H1 (cell line): ENCODE measurements around the gene ANKRD30A. TPM values are rescaled to one million over a fixed set of nuclear protein-coding genes. Genes with fewer than 3 reads are reported as not detected.

Experiments
- CTCF ChIA-PET: fragments of 300-600 bp; sonication (Branson Sonifier 250); formaldehyde crosslinking; loops from one replicate; lab custom pipeline; 2021; ENCODE audit not compliant: partially characterized antibody; lab: Charles Lee
- POLR2A ChIA-PET: fragments of 300-600 bp; sonication (Branson Sonifier 250); formaldehyde crosslinking; loops from one replicate; lab custom pipeline; 2021; ENCODE audit warnings: inconsistent platforms; ENCODE audit not compliant: partially characterized antibody; lab: Charles Lee
- DNase-seq, 2 experiments: peaks; one replicate each; pipeline versions ENCODE4 v3.0.0 to v3.0.0-alpha.2; 2010 to 2022; ENCODE audit warnings: low spot score in 2 of 2, low read depth in 1 of 2, mixed read lengths in 1 of 2
- FAIRE-seq: peaks from 2 replicates; lab custom pipeline; 2011; peaks lifted over from hg19 to GRCh38; lab: Jason Lieb, UNC
- H2AFZ ChIP-seq: 2 replicates; pipeline ENCODE4 v1.8.1; 2012; ENCODE audit warnings: low read length, inconsistent platforms
- H2AK5ac ChIP-seq: 2 replicates; pipeline ENCODE4 v1.6.1; 2013; ENCODE audit warnings: low read depth, low read length
- H2BK120ac ChIP-seq: replicated peaks from 2 replicates; pipeline ENCODE3; 2013; ENCODE audit warnings: low read depth, low read length, inconsistent platforms
- H2BK12ac ChIP-seq: 2 replicates; pipeline ENCODE4 v1.6.1; 2013; ENCODE audit warnings: low read depth, low read length
- H2BK15ac ChIP-seq: 2 replicates; pipeline ENCODE4 v1.6.1; 2013; ENCODE audit warnings: low read length
- H2BK20ac ChIP-seq: 2 replicates; pipeline ENCODE4 v1.6.1; 2013; ENCODE audit warnings: low read length
- H2BK5ac ChIP-seq: 2 replicates; pipeline ENCODE4 v1.6.1; 2013; ENCODE audit warnings: low read depth, low read length
- H3K14ac ChIP-seq: 2 replicates; pipeline ENCODE4 v1.6.1; 2013; ENCODE audit warnings: inconsistent platforms; ENCODE audit not compliant: insufficient read length
- H3K18ac ChIP-seq: 2 replicates; pipeline ENCODE4 v1.6.1; 2013; ENCODE audit warnings: low read length; ENCODE audit errors: extremely low read depth
- H3K23ac ChIP-seq: 2 replicates; pipeline ENCODE4 v1.6.1; 2013; ENCODE audit warnings: inconsistent platforms; ENCODE audit not compliant: insufficient read length
- H3K23me2 ChIP-seq: 2 replicates; pipeline ENCODE4 v1.6.1; 2013; ENCODE audit warnings: low read depth, low read length
- H3K27ac ChIP-seq: 2 replicates; pipeline ENCODE4 v1.6.1; 2011; ENCODE audit warnings: low read depth, low read length, inconsistent platforms
- H3K27me3 ChIP-seq, 4 experiments: replicated peaks in 1 of 4; 1 replicate in 1 of 4; 2 replicates in 3 of 4; pipeline versions ENCODE4 v1.6.1 to v1.8.1; 2011 to 2013; ENCODE audit warnings: low read length in 3 of 4, mild to moderate bottlenecking in 3 of 4, inconsistent platforms in 2 of 4, mixed read lengths in 2 of 4, moderate library complexity in 1 of 4; ENCODE audit not compliant: control insufficient read depth in 3 of 4, insufficient read depth in 3 of 4; ENCODE audit errors: extremely low read depth in 1 of 4
- H3K36me3 ChIP-seq, 4 experiments: 2 replicates each; pipeline versions ENCODE4 v1.6.1 to v1.8.1; 2011 to 2013; ENCODE audit warnings: mild to moderate bottlenecking in 4 of 4, low read length in 3 of 4, moderate library complexity in 2 of 4, control low read depth in 1 of 4, inconsistent platforms in 1 of 4; ENCODE audit not compliant: insufficient read depth in 4 of 4, control insufficient read depth in 2 of 4
- H3K4ac ChIP-seq: replicated peaks from 2 replicates; pipeline ENCODE3; 2013; ENCODE audit warnings: low read length, low read depth, mixed read lengths, inconsistent platforms; ENCODE audit not compliant: insufficient read length
- H3K4me1 ChIP-seq, 4 experiments: replicated peaks in 1 of 4; 1 replicate in 1 of 4; 2 replicates in 3 of 4; pipeline versions ENCODE4 v1.6.1 to v1.8.1; 2011 to 2013; ENCODE audit warnings: low read length in 3 of 4, inconsistent platforms in 2 of 4, mixed read lengths in 1 of 4; ENCODE audit not compliant: insufficient read depth in 4 of 4, control insufficient read depth in 3 of 4
- H3K4me2 ChIP-seq, 2 experiments: 2 replicates each; pipeline versions ENCODE4 v1.6.1 to v1.8.1; 2011 to 2013; ENCODE audit warnings: low read depth in 2 of 2, low read length in 2 of 2, control low read depth in 1 of 2, inconsistent platforms in 1 of 2, mild to moderate bottlenecking in 1 of 2; ENCODE audit not compliant: insufficient read depth in 1 of 2
- H3K4me3 ChIP-seq, 4 experiments: fragments of 200-600, 300-600 bp in 1 of 4; sonication (generic), shearing (Covaris generic), sonication (Bioruptor Twin) in 1 of 4; 2 replicates each; pipeline versions ENCODE4 v1.5.1 to v1.8.1; 2011 to 2016; ENCODE audit warnings: low read length in 4 of 4, low read depth in 3 of 4, control low read depth in 2 of 4, inconsistent platforms in 2 of 4, mild to moderate bottlenecking in 2 of 4, mixed read lengths in 1 of 4, moderate library complexity in 1 of 4; ENCODE audit not compliant: insufficient read depth in 2 of 4; ENCODE audit errors: extremely low read depth in 1 of 4
- H3K56ac ChIP-seq: replicated peaks from 2 replicates; pipeline ENCODE3; 2013; ENCODE audit warnings: low read depth, mild to moderate bottlenecking, mixed read lengths, low read length, inconsistent platforms; ENCODE audit not compliant: insufficient read length
- H3K79me1 ChIP-seq: 2 replicates; pipeline ENCODE4 v1.6.1; 2013; ENCODE audit warnings: low read depth, low read length, control low read depth
- H3K79me2 ChIP-seq, 2 experiments: 2 replicates each; pipeline versions ENCODE4 v1.6.1 to v1.8.1; 2012 to 2013; ENCODE audit warnings: low read length in 2 of 2, mild to moderate bottlenecking in 2 of 2, inconsistent platforms in 1 of 2; ENCODE audit not compliant: insufficient read depth in 2 of 2, control insufficient read depth in 1 of 2
- H3K9ac ChIP-seq, 4 experiments: replicated peaks in 1 of 4; 1 replicate in 1 of 4; 2 replicates in 3 of 4; pipeline versions ENCODE4 v1.6.1 to v1.8.1; 2011 to 2013; ENCODE audit warnings: low read depth in 3 of 4, low read length in 3 of 4, control low read depth in 2 of 4, mild to moderate bottlenecking in 2 of 4, moderate library complexity in 2 of 4, inconsistent platforms in 1 of 4; ENCODE audit errors: extremely low read depth in 1 of 4
- H3K9me3 ChIP-seq, 2 experiments: 2 replicates each; pipeline versions ENCODE4 v1.6.1 to v1.8.1; 2012 to 2013; ENCODE audit warnings: mild to moderate bottlenecking in 2 of 2, moderate library complexity in 2 of 2, control low read depth in 1 of 2, inconsistent platforms in 1 of 2, low read depth in 1 of 2, low read length in 1 of 2, mixed read lengths in 1 of 2; ENCODE audit not compliant: insufficient read depth in 2 of 2
- H4K20me1 ChIP-seq, 2 experiments: replicated peaks in 1 of 2; 2 replicates each; pipeline versions ENCODE3 to v1.8.1; 2011 to 2013; ENCODE audit warnings: inconsistent platforms in 2 of 2, low read length in 2 of 2, mild to moderate bottlenecking in 1 of 2; ENCODE audit not compliant: insufficient read depth in 2 of 2, control insufficient read depth in 1 of 2
- H4K5ac ChIP-seq: 2 replicates; pipeline ENCODE4 v1.6.1; 2013; ENCODE audit warnings: low read length, low read depth, mixed read lengths, inconsistent platforms; ENCODE audit not compliant: insufficient read length
- H4K8ac ChIP-seq: 2 replicates; pipeline ENCODE4 v1.8.0; 2013; ENCODE audit warnings: mild to moderate bottlenecking, moderate library complexity, low read length, inconsistent platforms; ENCODE audit not compliant: insufficient read depth; ENCODE audit errors: extremely low read depth
- H4K91ac ChIP-seq: replicated peaks from 2 replicates; pipeline ENCODE3; 2013; ENCODE audit warnings: low read length, mixed read lengths, inconsistent platforms; ENCODE audit not compliant: insufficient read length
- CTBP2 ChIP-seq: IDR thresholded peaks from 2 replicates; pipeline ENCODE4 v1.7.0; 2011; ENCODE audit warnings: borderline replicate concordance, mild to moderate bottlenecking, moderate library complexity, mixed read lengths, low read length; ENCODE audit not compliant: insufficient read depth, insufficient read length
- POLR2A ChIP-seq, 2 experiments: IDR thresholded peaks; 1 replicate in 1 of 2; 2 replicates in 1 of 2; pipeline ENCODE4 v1.6.1; 2011; ENCODE audit warnings: low read depth in 2 of 2, low read length in 2 of 2, mild to moderate bottlenecking in 2 of 2; ENCODE audit errors: control extremely low read depth in 1 of 2
- RAD21 ChIP-seq, 2 experiments: IDR thresholded peaks in 1 of 2; conservative IDR thresholded peaks in 1 of 2; 2 replicates each; pipeline ENCODE4 v1.6.1; 2011; ENCODE audit warnings: low read depth in 2 of 2, low read length in 2 of 2, improper control_type of control experiment in 1 of 2, inconsistent platforms in 1 of 2, mild to moderate bottlenecking in 1 of 2, moderate library complexity in 1 of 2
- TAF1 ChIP-seq: IDR thresholded peaks from 2 replicates; pipeline ENCODE4 v1.6.1; 2011; ENCODE audit warnings: mild to moderate bottlenecking, low read depth, low read length
- WGBS, 2 experiments: shearing (Covaris generic) in 1 of 2; methylation state at CpG; one replicate each; pipeline versions ENCODE4 v1.1.6 to v1.1.7; 2013 to 2015; ENCODE audit warnings: low lambda C conversion rate in 2 of 2, mixed read lengths in 2 of 2, inconsistent platforms in 1 of 2, low coverage in 1 of 2, missing lambda C conversion rate in 1 of 2; ENCODE audit not compliant: insufficient replicate concordance in 2 of 2, insufficient coverage in 1 of 2, insufficient read length in 1 of 2; ENCODE audit errors: extremely low coverage in 1 of 2, missing lambda C conversion rate in 1 of 2; 5-methylcytosine and 5-hydroxymethylcytosine counted together
- long read RNA-seq, 2 experiments: library from RNA in 1 of 2; library from capped mRNA in 1 of 2; stranded (forward); transcript quantifications; one replicate each; pipeline ENCODE4 v2.0.0, GENCODE V29; 2021; ENCODE audit warnings: inconsistent platforms in 1 of 2
- polyA minus RNA-seq, 3 experiments: library from RNA; depleted of rRNA, polyadenylated mRNA; stranded (reverse); fragments of >200 nt; gene quantifications; 1 replicate in 2 of 3; 2 replicates in 1 of 3; pipeline ENCODE4 v1.2.3, GENCODE V29; 2011
- polyA plus RNA-seq, 7 experiments: library from polyadenylated mRNA; depleted of rRNA in 3 of 7; stranded (reverse) in 5 of 7; unstranded in 2 of 7; fragments of >200 nt in 5 of 7; fragments of 200-250 nt in 2 of 7; gene quantifications; 1 replicate in 5 of 7; 2 replicates in 1 of 7; 4 replicates in 1 of 7; pipeline versions ENCODE4 v1.2.1 to v1.2.3, GENCODE V29; 2011 to 2013; ENCODE audit warnings: missing spikeins in 2 of 7, mixed read lengths in 2 of 7
- total RNA-seq: library from RNA; stranded (reverse); fragmentation: NEBNext Ultra II Directional; extraction: Animal tissue kit (Norgen Biotek cat#: 25700); gene quantifications from 2 replicates; pipeline ENCODE4 v1.2.1, GENCODE V29; 2021
- TF ChIP-seq, protein P1 (sequence below): IDR thresholded peaks from 2 replicates; pipeline ENCODE4 v1.6.1; 2011; ENCODE audit warnings: low read depth, mild to moderate bottlenecking, low read length; ENCODE audit not compliant: insufficient read depth

Gene ANKRD30A, protein sequence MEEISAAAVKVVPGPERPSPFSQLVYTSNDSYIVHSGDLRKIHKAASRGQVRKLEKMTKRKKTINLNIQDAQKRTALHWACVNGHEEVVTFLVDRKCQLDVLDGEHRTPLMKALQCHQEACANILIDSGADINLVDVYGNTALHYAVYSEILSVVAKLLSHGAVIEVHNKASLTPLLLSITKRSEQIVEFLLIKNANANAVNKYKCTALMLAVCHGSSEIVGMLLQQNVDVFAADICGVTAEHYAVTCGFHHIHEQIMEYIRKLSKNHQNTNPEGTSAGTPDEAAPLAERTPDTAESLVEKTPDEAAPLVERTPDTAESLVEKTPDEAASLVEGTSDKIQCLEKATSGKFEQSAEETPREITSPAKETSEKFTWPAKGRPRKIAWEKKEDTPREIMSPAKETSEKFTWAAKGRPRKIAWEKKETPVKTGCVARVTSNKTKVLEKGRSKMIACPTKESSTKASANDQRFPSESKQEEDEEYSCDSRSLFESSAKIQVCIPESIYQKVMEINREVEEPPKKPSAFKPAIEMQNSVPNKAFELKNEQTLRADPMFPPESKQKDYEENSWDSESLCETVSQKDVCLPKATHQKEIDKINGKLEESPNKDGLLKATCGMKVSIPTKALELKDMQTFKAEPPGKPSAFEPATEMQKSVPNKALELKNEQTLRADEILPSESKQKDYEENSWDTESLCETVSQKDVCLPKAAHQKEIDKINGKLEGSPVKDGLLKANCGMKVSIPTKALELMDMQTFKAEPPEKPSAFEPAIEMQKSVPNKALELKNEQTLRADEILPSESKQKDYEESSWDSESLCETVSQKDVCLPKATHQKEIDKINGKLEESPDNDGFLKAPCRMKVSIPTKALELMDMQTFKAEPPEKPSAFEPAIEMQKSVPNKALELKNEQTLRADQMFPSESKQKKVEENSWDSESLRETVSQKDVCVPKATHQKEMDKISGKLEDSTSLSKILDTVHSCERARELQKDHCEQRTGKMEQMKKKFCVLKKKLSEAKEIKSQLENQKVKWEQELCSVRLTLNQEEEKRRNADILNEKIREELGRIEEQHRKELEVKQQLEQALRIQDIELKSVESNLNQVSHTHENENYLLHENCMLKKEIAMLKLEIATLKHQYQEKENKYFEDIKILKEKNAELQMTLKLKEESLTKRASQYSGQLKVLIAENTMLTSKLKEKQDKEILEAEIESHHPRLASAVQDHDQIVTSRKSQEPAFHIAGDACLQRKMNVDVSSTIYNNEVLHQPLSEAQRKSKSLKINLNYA (N-terminal part only)
- total RNA-seq = not detected in 2 replicates
- not detected in 2 replicates for polyA plus RNA-seq (2011; rRNA removed)
- not detected for polyA plus RNA-seq (2011; cell fraction: cytosol; rRNA removed)
- not detected for polyA plus RNA-seq (2011; cell fraction: nucleus; rRNA removed)
- not detected in 4 replicates for polyA plus RNA-seq (2012, experiment 1 of 2)
- polyA plus RNA-seq (2012, experiment 2 of 2) = not detected
- polyA plus RNA-seq (2013, experiment 1 of 2) = not detected
- not detected for polyA plus RNA-seq (2013, experiment 2 of 2)
- polyA minus RNA-seq (2011; rRNA and poly(A)+ RNA removed) = not detected in 2 replicates
- polyA minus RNA-seq (2011; cell fraction: cytosol; rRNA and poly(A)+ RNA removed) = not detected
- polyA minus RNA-seq (2011; cell fraction: nucleus; rRNA and poly(A)+ RNA removed) = not detected
- long read RNA-seq, experiment 1 = 0 reads
- long read RNA-seq, experiment 2 = 0 reads

DNA sequence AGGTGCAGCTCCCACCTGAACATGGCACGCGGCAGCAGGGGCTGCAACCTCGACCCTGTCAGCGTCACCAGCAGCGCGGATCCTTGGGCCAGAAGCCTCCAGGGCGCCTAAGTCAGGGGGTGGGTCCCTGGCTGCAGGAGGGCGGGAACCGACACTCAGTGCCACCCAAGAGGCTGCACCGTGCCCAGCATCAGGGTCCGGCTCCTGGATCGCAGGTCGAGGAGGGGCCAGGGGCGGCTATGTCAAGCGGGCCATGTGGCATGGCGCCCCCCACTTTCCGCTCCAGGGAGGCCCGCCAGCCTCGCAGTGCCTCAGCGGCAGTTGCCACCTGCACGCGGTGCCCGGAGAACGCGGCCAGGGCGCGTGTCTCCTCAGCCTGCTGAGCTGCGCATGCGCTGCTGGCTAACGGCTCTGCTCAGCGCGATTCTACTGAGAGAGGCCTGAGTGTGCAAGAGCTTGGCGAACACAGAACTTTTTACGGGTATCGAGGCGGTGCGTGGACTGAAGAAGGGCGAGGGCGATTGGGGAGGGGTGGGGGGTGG, at the start of gene ANKRD30A:
TSS of gene ANKRD30A (plus strand) at position 408 of the 542 bp plus-strand sequence. CDS start 190 bp downstream, outside the sequence.
- Histone ChIP-seq H3K14ac (no peak within 1 kb of the TSS), H3K4ac (no peak within 1 kb of the TSS), H4K91ac (no peak within 1 kb of the TSS), H4K20me1 (no peaks in the 10 kb centered on the region), H3K9me3 (peaks cover 7 to 47% of the 10 kb centered on the region in 2 experiments; a peak in 3 of 4 replicates), H2AK5ac (no peak within 1 kb of the TSS), H2AFZ (no peak within 1 kb of the TSS), H3K9ac (no peak within 1 kb of the TSS), H2BK20ac (no peak within 1 kb of the TSS), H3K4me1 (no peaks in the 10 kb centered on the region), H3K27ac (no peak within 1 kb of the TSS), H2BK15ac (no peak within 1 kb of the TSS), H3K18ac (no peak within 1 kb of the TSS), H2BK5ac (no peak within 1 kb of the TSS), H3K4me3 (no peak within 1 kb of the TSS), H3K79me2 (no peaks in the 10 kb centered on the region), H2BK120ac (no peak within 1 kb of the TSS), H3K36me3 (peaks cover 0 to 7% (median 0%) of the 10 kb centered on the region in 4 experiments; a peak in 1 of 8 replicates), H2BK12ac (no peak within 1 kb of the TSS), H3K23ac (no peak within 1 kb of the TSS), H4K8ac (no peak within 1 kb of the TSS), H4K5ac (no peak within 1 kb of the TSS), H3K79me1 (no peaks in the 10 kb centered on the region), H3K27me3 (no peaks in the 10 kb centered on the region), H3K23me2 (no peaks in the 10 kb centered on the region), H3K56ac (no peak within 1 kb of the TSS), H3K4me2 (no peak within 1 kb of the TSS)
- ChIA-PET CTCF (no interaction called here), POLR2A (no interaction called here)
- FAIRE-seq (no peak), DNase-seq (no peak)
- WGBS, 2 experiments = 94% methylated on average over 13 of the region's 39 CpGs; no CpG with 5 or more reads in 1 of the 2 experiments
- TF ChIP-seq RAD21 (IDR thresholded peaks at IDR 0.05 in 1 of 2, conservative IDR thresholded peaks at IDR 0.05 in 1 of 2; ENCODE audit: low read depth in 2 of 2, low read length in 2 of 2) (no peak), TAF1 (no peak), CTBP2 (no peak), POLR2A (IDR thresholded peaks at IDR 0.05; ENCODE audit: control extremely low read depth in 1 of 2, low read depth in 2 of 2, low read length in 2 of 2) (no peak)
- TF ChIP-seq, protein P1, sequence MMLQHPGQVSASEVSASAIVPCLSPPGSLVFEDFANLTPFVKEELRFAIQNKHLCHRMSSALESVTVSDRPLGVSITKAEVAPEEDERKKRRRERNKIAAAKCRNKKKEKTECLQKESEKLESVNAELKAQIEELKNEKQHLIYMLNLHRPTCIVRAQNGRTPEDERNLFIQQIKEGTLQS = no peak
